GF-D8 (cell line): Measurements from ENCODE around the gene VAV1.
"Not testable (repeated sequence)": the region's sequence is repeated elsewhere in the genome, so short reads cannot be mapped to it uniquely, and the experiment has no call there.

Experiments used
- DNase-seq: peaks from one replicate; lab custom pipeline; 2025; lab: John Stamatoyannopoulos, UW

Gene VAV1

DNA sequence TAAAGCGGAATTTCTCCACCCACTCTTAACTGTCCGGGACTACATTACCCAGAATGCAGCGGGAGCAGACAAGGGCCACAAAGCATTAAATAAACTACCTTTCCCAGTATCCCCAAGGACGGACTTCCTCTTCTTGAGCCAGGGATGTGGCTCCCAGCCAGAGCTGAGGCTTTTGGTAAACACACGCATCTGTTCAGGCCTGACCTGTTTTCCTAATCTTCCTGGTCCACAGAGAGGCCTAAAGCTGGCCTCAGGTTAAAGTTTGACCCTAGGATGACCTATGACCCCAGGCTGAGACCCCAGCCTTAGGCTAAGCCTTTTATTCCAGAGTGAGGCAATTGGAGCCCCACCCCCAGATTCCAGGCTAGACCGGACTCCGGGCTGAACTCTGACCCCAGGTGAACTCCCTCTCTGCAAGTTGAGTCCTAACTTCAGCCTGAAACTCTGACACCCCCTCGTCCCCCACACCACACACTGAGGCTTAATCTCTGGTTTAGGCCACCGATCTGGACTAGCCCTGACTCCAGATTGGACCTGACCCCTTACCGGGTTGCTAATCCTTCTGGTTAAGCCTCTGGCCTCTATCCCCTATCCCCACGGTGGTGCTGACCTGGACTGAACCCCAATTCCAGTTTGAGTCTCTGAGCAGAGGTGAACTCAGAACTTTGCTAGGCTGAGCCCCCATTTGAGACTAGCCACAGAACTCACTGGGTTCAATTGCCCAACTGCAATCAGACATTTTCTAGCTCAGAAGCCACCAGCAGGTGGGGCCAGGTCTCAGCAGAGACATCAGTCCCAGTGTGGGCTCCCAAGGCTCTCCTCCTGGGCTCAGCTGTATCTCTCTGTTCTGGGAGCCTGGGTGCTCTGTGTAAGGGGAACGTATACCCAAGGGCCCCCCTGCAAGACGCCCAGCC is 34.4 kb upstream of the VAV1 start:
- peak; percentile 85 for DNase-seq

DNA sequence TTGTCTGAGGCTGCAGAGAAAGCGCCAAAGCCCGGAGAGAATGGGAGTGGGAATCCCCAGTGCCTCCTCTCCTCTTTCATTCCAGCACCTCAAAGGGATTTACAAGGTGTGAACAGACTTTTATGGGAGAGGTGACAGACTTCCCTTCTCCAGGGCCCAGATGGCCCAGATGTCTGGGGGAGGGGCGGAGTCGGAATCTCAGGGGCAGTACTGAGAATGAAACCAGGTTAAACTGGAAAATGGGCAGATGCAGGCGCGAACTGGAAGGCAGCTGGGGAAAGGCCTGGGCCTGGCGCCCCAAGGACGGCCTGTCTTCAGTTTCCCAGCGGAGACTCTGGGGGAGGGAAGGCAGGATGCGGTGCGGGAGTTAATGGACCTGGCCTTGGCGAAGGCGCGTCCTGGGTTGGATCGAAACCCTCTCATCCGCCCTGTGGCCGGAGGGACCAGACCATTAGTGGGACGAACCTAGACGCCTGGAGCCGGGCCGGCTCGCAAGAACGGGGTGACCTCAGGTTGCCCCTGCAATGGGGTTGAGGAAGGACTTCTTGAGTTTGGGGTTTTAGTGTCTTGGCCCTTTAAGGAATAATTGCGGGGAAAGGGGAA is 33.6 kb upstream of the VAV1 start:
- no peak for DNase-seq

DNA sequence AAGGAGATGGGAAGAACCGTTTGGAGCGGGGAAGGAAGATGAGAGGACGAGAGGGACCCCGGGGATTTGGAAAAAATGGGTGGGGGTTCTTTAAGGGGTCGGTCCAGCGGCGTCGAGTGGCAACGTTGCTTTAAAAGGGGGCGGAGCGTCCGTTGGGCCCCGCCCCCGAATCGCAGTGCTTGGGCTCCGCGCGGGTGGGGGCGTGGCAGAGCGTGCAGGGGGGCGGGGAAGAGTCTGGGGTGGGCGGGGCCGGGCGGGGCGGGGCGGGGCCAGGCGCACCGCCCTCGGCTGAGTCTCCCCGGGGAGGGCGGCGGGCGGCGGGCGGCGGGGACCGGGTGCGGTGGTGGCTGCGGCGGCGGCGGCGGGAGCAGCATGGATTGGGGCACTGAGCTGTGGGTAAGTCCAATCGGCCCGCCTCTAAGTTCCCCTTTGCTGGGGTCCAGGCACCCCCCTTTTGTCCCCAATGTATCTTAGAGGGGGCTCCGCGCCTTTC is 33.1 kb upstream of the VAV1 start, which contains the start of gene TRIP10:
Gene TRIP10, plus strand, starts transcription at position 291 of the 493 bp plus-strand sequence. Its CDS starts 82 bp downstream, at position 373.
- DNase-seq, result no peak

DNA sequence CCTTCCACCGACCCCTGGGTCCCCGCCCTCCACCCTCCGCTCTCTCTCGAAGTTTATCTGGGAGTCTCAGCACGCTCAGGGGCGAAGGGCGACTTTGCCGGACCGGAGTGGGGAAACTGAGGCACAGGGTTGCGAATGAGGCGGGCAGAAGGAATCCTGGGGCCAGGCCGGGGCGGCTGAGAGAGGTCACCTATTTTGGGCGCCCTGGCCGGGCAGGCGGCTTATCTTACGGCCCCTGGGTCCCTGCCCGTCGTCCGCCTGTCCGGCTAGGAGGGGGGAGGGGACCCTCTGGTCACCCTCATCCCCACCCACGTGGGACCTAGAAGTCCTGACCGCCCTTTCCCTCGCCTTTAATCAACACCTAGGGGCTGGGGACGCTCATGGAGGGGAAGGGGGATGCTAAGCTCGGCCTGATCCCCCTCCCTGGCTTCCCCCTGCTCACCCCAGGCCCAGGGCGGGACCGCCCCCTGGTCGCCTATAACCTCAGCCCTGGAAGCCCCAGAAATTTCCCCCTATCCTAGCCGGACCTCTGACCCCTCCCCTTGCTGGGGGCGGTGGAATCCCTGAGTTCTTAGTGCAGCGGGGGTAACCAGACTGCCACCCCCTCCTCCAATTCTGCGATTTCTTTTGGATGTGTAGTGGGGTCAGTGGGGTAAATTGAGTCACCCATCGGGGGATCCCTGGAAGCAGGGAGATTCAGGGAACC is 32.5 kb upstream of the VAV1 start:
- no peak for DNase-seq

DNA sequence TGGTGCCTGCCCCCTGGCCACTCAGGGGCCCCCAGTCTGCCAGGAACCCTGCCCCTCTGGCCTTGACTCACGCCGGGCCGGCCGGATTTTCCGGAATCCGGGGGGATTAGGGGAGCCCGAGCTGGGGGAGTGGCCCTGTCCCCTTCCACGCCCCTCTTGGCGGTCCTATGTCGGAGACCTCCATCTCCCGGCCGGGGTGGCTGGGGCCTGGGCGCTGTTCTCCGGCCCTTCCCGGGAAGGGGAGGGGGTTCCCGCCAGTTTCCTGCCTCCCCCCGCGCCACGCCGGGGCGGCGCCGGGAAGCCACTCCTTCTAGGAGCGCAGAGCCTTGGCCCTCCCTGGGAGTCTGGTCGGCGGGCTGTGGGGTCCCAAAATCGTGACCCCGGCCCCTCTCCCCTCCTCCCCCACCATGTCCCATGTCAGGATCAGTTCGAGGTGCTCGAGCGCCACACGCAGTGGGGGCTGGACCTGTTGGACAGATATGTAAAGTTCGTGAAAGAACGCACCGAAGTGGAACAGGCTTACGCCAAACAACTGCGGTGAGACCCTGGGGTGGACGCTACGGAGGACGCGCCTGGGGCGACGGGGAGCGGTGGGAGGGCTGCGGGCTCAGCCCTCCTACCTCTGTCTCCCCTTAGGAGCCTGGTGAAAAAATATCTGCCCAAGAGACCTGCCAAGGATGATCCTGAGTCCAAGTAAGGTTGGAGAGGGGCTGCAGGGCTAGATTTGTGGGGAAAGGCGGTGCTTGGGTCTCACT is 31.7 kb upstream of the VAV1 start:
- no peak for DNase-seq

DNA sequence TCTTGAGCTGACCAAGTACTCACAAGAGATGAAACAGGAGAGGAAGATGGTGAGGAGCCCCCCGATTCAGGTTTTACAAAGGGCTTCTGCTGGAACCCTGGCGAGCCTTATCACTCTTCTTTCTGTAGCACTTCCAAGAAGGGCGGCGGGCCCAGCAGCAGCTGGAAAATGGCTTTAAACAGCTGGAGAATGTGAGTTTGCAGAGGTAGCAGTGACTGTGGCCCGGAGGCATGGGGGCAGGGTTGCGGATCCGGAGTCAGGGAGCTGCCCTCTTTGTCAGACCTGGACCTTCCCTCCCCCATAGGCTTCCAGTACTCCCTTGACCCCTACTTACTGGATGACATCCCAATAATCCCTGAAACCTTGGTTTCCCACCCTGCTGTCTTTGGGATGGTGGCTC is 29.4 kb upstream of the VAV1 start:
- no peak for DNase-seq

DNA sequence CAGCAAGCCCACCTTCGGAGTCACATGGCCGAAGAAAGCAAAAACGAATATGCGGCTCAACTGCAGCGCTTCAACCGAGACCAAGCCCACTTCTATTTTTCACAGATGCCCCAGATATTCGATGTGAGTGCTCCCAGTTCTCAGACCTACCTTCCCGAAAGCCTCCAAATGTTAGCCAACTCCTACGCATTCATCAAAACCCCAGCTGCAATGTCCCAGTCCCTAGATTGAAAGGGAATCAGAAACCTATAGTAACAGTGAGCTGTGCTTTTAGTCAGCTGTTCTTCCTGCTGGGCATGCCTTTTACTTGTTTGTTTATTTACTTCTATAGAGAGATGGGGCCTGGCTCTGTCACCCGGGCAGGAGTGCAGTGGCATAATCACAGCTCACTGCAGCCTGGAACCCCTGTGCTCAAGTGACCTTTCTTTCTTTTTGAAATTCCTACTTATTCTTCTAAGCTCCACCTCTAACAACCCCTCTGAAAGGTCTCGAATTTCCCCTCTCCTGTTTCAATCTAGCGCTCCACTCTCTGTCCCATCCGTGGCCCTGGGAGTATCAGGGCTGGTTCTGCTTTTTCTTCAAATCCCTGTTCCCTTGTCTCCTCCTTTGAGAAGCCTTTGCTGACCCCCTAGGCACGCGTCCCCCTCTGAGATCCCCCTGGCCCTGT is 28.7 kb upstream of the VAV1 start:
- no peak for DNase-seq

DNA sequence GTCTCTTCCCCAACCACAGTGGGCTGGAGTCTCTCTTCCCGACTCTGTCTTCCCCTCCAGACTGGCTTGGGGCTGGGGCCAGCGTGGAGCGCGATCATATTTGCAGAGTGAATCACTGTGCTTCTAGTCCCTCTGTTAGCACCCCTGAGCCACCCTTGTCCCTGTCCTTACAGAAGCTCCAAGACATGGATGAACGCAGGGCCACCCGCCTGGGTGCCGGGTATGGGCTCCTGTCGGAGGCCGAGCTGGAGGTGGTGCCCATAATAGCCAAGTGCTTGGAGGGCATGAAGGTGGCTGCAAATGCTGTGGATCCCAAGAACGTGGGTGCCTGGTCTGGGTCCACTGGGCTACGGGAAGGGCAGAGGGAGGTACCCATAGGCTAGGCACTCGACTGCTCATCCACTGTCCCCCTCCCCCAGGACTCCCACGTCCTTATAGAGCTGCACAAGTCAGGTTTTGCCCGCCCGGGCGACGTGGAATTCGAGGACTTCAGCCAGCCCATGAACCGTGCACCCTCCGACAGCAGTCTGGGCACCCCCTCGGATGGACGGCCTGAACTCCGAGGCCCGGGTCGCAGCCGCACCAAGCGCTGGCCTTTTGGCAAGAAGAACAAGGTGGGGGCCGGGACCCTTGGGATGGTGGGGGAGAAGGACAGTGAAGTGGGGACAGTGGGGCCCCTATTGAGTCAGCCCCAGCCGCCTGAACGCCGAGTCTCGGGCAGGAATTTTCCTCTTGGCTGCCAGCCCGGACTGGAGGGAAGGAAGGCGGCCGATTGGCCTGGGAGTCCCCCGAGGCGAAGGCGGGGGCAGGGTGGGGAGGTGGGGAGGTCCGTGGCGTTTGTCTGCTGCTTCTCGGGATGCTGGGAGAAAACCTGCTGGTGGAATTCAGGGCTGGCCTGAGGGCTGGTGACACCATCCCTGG is 27.9 kb upstream of the VAV1 start:
- no peak for DNase-seq

DNA sequence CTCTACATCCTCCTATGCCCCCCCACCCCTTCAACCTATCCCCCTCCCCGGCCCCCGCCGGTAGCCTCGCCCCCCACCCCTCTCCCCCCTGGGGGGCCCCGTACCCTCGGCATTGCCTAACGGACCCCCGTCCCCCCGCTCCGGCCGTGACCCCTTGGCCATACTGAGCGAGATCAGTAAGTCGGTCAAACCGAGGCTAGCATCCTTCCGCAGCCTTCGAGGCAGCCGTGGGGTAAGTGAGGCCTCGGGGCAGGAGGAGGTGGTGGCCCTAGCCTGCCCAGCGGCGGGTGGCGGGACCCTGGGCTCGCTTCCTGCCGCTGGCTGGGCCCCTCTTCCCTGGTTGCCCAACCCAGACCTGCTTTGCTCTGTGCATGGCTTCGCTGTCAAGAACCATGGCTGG is 26.5 kb upstream of the VAV1 start:
- DNase-seq, result no peak

DNA sequence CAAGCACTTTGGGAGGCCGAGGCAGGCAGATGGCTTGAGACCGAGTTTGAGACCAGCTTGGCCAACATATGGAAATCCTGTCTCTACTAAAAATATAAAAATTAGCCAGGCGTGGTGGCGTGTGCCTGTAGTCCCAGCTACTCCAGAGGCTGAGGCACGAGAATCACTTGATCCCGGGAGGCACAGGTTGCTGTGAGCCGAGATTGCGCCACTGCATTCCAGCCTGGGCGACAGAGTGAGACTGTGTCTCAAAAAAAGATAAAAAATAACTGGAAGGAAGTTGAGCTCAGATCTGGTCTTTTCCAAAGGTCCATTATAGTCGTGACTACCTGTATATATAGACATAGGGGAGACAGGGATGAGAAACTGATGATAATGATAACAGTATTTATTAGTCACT is 24.0 kb upstream of the VAV1 start:
- DNase-seq, result not testable (repeated sequence)

DNA sequence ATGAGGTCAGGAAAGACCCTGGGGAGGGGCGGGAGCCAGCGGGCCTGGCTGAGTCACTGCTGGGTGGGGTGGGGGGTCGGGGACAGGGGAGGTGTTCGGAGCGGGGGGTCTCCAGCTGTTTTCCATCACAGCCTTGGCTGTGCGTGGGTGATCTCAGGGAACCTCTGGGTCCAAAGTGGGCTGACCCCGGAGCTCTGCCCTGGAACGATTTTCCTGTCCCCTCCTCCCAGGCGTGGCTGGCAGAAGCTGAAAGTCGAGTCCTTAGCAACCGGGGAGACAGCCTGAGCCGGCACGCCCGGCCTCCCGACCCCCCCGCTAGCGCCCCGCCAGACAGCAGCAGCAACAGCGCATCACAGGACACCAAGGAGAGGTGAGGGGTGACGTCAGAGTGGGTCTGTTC is 22.4 kb upstream of the VAV1 start:
- no peak for DNase-seq

DNA sequence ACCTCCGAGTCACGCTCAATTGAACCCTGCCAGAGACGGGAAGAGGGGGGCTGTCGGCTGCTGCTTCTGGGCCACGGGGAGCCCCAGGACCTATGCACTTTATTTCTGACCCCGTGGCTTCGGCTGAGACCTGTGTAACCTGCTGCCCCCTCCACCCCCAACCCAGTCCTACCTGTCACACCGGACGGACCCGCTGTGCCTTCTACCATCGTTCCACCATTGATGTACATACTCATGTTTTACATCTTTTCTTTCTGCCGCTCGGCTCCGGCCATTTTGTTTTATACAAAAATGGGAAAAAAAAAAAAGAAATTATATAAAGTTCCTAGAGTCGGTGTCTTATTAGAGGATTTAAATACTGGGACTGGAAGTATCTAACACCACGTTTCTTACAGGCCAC is 21.3 kb upstream of the VAV1 start:
- no peak for DNase-seq

DNA sequence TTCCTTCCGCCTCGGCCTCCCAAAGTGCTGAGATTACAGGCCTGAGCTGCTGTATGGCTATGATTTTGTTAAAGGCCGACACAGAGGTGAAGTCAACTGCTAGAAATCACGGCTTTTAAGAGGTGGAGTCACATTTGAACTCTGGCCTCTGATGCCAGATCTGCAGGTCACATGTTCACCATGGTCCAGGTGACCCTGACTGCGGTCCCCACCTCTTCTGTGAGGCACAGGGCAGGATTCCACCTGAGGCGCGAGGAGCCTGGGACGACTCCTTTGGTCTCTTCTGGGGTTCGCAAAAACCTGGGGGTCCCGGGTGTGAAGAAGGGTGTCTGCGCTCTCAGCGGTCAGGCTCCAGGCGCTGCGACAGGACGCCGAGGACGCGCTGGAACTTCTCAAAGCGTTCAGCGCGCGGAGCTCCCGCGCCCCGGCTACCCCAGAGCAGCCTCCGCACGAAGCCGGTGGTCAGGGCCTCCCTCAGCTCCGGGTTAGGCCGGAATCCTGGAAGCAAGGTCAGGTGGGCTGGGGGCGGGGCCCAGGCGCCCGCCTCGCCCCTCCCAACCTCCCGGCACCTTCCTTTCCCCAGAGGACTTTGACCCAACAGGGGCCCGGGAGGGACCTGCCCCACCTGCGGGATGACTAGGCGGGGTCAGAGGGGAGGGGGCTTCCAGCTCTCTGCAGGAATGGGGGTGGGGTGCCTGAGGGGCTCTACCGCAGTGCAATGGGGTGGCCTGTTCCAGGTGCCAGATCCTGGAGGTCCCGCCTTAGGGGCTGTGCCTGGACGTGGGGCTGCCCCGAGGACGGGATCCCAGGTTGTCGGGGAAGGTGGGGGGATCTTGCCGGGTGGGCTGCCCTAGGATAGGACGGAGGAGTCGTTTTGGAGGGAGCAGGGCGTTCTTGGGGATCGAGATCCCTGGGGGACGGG is 20.0 kb upstream of the VAV1 start:
- no peak for DNase-seq

DNA sequence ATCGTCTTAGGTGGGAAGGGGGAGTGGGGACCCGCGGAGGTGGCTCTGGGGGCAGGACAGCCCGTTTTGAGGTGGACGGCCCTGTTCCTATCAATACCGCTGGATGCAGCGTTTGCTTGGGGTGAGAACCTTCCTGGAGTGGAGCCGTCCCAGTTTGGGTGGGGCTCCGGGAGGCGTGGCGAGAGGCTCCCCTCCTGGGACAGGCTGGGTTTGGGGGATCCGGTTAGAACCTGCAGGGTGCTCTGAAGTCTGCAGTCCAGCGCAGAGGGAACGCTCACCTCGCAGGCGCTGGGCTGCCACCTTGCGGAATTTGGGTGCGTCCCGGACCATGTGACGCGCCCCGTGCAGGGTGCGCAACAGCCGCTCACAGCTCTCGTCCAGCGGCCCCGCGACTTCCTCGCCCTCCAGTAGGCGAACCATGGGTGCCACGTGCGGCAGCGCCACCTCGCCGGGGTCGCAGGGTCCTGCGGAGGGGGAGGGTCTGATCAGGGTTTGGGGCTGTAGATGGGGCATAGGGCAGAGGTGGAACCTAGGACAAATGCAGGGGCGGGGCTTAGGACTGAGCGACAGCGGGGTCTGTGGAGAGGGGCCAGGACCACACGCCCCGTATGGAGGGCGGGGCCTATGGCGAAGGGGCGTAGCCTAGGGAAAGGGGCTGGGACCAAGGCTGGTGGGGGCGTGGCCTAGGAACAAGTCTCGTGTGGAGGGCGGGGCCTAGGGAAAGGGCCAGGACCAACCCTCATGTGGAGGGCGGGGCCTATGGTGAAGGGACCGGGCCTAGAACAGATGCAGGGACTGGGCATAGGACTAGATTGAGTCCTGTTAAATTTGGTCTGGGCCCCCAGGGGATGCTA is 19.1 kb upstream of the VAV1 start:
- DNase-seq, result peak; percentile 32

DNA sequence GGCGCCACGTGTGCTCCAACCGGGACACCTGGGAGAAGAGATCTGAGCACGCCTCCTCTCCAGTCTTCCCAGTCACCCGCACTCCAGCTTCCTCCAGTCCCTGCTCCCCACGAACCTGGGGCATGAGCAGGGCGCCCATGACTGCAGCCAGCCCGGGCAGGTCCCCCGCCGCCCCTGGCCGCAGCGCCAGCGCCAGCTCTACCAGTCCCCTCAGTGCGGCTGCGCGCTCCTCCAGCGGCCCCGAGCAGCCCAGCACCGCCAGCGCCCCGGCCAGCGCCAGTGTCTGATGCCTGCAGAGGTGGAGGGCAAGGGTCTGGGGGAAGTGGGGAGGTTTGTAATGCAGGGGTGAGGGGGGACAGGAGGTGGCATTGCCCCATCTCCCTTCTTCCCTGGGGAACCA is 18.4 kb upstream of the VAV1 start:
- DNase-seq, result no peak

DNA sequence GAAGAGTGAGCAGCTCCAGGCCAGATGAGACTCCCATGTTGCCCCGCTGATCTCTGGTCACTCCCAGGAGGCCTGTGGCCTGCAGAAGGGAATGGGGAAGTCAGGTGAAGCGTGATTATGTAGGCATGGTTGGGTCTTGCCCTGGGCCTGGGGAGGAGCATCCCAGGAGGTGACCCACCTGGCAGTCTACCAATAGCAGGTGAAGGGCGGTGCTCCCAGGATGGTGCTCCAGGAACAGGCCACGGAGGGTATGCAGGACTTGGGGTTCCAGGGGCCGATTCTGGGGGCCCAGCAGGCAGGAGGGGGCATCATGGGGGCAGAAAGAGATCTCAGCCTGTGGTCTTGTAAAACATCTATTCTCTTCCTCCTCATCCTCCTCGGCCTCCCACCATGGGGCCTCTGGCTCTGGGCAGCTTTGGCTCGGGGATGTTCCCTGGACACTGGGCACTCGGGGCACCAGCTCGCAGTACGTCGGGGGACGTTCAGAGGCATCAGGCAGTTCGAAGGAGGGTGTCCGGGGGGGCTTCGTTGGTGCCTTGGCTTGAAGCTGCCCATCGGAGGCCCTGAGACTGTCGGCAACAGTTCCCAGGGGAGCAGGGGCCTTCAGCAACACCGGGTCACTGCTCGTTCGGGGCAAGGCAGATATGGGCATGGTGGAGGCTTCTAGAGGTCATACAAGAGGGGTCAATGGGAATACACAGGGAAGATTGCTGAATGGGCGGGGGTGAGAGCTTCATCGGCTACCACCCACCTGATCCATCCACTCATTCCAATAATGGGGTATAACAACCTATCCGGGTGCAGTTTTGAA is 17.6 kb upstream of the VAV1 start:
- no peak for DNase-seq

DNA sequence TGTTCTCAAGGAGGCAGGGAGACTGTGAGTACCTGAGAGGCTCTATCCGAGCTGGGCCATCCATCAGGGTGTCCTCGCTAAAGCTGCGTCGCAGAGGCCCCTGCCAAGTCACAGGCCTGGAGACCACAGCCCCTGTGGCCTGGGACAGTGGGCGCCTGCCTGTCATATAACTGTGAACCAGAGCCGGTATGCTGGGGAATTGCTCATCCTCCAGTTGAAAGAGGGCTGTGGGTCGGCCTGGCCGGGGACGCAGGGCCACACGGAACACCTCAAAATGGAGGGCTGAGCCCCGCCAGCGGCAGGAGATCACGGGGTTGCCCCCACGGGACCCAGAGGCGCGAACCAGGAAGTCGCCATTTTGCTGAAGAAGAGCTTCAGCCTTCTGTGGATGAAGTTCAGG is 11.9 kb upstream of the VAV1 start:
- no peak for DNase-seq
